GM12865 (cell line): ENCODE results near the gene DOK6.

Experiments
- DNase-seq: peaks from one replicate; pipeline ENCODE4 v3.0.0; 2010; ENCODE audit warnings: low read depth
- H3K4me3 ChIP-seq: 2 replicates; pipeline ENCODE4 v1.5.1; 2011; ENCODE audit warnings: mild to moderate bottlenecking, low read depth, low read length, control low read depth
- CTCF ChIP-seq: IDR thresholded peaks from 2 replicates; pipeline ENCODE4 v1.5.1; 2011; ENCODE audit warnings: low read length, control low read depth, low read depth, inconsistent platforms; ENCODE audit not compliant: insufficient read depth; ENCODE audit errors: missing control alignments

DOK6 gene

GRCh38 chr18:69754108-69754507, 353.4 kb downstream of the DOK6 start:
- TF ChIP-seq CTCF: no peak
- no peak overlapping the region for H3K4me3 ChIP-seq
- no peak for DNase-seq

- TF ChIP-seq CTCF: no peak
- H3K4me3 ChIP-seq: no peak overlapping the region
- no peak for DNase-seq
Measured at GRCh38 chr18:69755041-69755440, 354.4 kb downstream of the DOK6 start.

GRCh38 chr18:69755856-69756496, 355.3 kb downstream of the DOK6 start:
- no peak overlapping the region for H3K4me3 ChIP-seq
- no peak for TF ChIP-seq CTCF
- DNase-seq: no peak

- no peak overlapping the region for H3K4me3 ChIP-seq
- DNase-seq: no peak
- TF ChIP-seq CTCF: no peak
Measured at GRCh38 chr18:69757733-69758132, 357.0 kb downstream of the DOK6 start.

- no peak for DNase-seq
- TF ChIP-seq CTCF: no peak
Measured at GRCh38 chr18:69758458-69758857, 357.8 kb downstream of the DOK6 start.

GRCh38 chr18:69759046-69759445, 358.4 kb downstream of the DOK6 start:
- no peak for TF ChIP-seq CTCF
- H3K4me3 ChIP-seq: no peak overlapping the region

More at GRCh38 chr18:69758458-69758857, 357.8 kb downstream of the DOK6 start:
- no peak overlapping the region for H3K4me3 ChIP-seq

GRCh38 chr18:69763002-69763401, 362.3 kb downstream of the DOK6 start:
- no peak for TF ChIP-seq CTCF
- no peak for DNase-seq
- H3K4me3 ChIP-seq: no peak overlapping the region

More at GRCh38 chr18:69759046-69759445, 358.4 kb downstream of the DOK6 start:
- DNase-seq: no peak
